ENCODE results near the gene IL7R. TPM values are rescaled to one million over a fixed set of nuclear protein-coding genes. Genes with fewer than 3 reads are reported as not detected.

IL7R gene
- total RNA-seq, 1 experiment from 2014 or later, result 0.98 TPM

GRCh38 chr5:35819026-35819425 lies 37.7 kb upstream of the IL7R start:
- intact Hi-C loops (cut with micrococcal nuclease), result no loop called here
- ChIA-PET RAD21 (ENCODE audit: low non-redundant PET in 1 of 2, low total read pairs in 2 of 2, uncharacterized antibody in 2 of 2, unreplicated experiment in 2 of 2) (no interaction called here), POLR2A (no interaction called here), CTCF (no interaction called here)
- no peaks in the 10 kb centered on the region for H3K79me2 ChIP-seq (ENCODE audit: insufficient read depth, low read length)
- H3K27ac ChIP-seq (ENCODE audit: low read depth, low read length), result no peak overlapping the region
- no peaks in the 10 kb centered on the region for H3K36me3 ChIP-seq (ENCODE audit: control insufficient read depth in 1 of 2, insufficient read depth in 2 of 2, low read length in 2 of 2)
- no peaks in the 10 kb centered on the region for H3K4me1 ChIP-seq (ENCODE audit: control insufficient read depth in 1 of 2, insufficient read depth in 2 of 2, low read length in 2 of 2)
- H4K20me1 ChIP-seq (ENCODE audit: insufficient read depth), result no peaks in the 10 kb centered on the region
- no peak for TF ChIP-seq FOSL1 (IDR thresholded peaks at IDR 0.05; ENCODE audit: low read depth)
- no peak for ATAC-seq
- no peak for DNase-seq (ENCODE audit: low read depth, low spot score)
- H3K27me3 ChIP-seq (ENCODE audit: insufficient read depth, low read length), result peaks cover 27% of the 10 kb centered on the region; the same call in 1 of the 2 replicates
- H3K4me3 ChIP-seq (replicated peaks in 1 of 2; ENCODE audit: low read depth in 1 of 2, low read length in 2 of 2), result no peak overlapping the region
- no peaks in the 10 kb centered on the region for H3K9me3 ChIP-seq (ENCODE audit: control insufficient read depth in 1 of 2, insufficient read depth in 1 of 2, low read depth in 1 of 2, low read length in 2 of 2)
- no peak overlapping the region for H3K4me2 ChIP-seq (ENCODE audit: low read length)
- H3K9me2 ChIP-seq (ENCODE audit: insufficient read depth), result no peaks in the 10 kb centered on the region
- no peak overlapping the region for H3K9ac ChIP-seq (ENCODE audit: low read length)
- no TSS peak for BruUV-seq (replicated peaks)
- H2AFZ ChIP-seq (ENCODE audit: low read depth, low read length, poor library complexity, severe bottlenecking), result no peak overlapping the region

- Histone ChIP-seq H3K27me3 (ENCODE audit: insufficient read depth, low read length) (peaks cover 27% of the 10 kb centered on the region; the same call in 1 of the 2 replicates), H2AFZ (ENCODE audit: low read depth, low read length, poor library complexity, severe bottlenecking) (no peak overlapping the region), H3K9me3 (ENCODE audit: control insufficient read depth in 1 of 2, insufficient read depth in 1 of 2, low read depth in 1 of 2, low read length in 2 of 2) (no peaks in the 10 kb centered on the region), H3K79me2 (ENCODE audit: insufficient read depth, low read length) (no peaks in the 10 kb centered on the region), H3K27ac (ENCODE audit: low read depth, low read length) (no peak overlapping the region), H3K4me2 (ENCODE audit: low read length) (no peak overlapping the region), H3K4me3 (replicated peaks in 1 of 2; ENCODE audit: low read depth in 1 of 2, low read length in 2 of 2) (no peak overlapping the region), H3K4me1 (ENCODE audit: control insufficient read depth in 1 of 2, insufficient read depth in 2 of 2, low read length in 2 of 2) (no peaks in the 10 kb centered on the region), H3K9me2 (ENCODE audit: insufficient read depth) (no peaks in the 10 kb centered on the region), H3K9ac (ENCODE audit: low read length) (no peak overlapping the region), H3K36me3 (ENCODE audit: control insufficient read depth in 1 of 2, insufficient read depth in 2 of 2, low read length in 2 of 2) (no peaks in the 10 kb centered on the region), H4K20me1 (ENCODE audit: insufficient read depth) (no peaks in the 10 kb centered on the region)
- BruUV-seq (replicated peaks), result no TSS peak
- ChIA-PET CTCF (no interaction called here), POLR2A (no interaction called here), RAD21 (ENCODE audit: low non-redundant PET in 1 of 2, low total read pairs in 2 of 2, uncharacterized antibody in 2 of 2, unreplicated experiment in 2 of 2) (no interaction called here)
- no peak for ATAC-seq
- intact Hi-C loops (cut with micrococcal nuclease), result no loop called here
- no peak for DNase-seq (ENCODE audit: low read depth, low spot score)
- no peak for TF ChIP-seq ATF3 (IDR thresholded peaks at IDR 0.05)
- TF ChIP-seq RAD21 (IDR thresholded peaks at IDR 0.05; ENCODE audit: low read depth), result no peak
- TF ChIP-seq REST (IDR thresholded peaks at IDR 0.05; ENCODE audit: low read depth), result no peak
- no peak for TF ChIP-seq ZBTB33 (IDR thresholded peaks at IDR 0.05; ENCODE audit: extremely low read depth, insufficient replicate concordance, low read length)
- no peak for TF ChIP-seq MAX (IDR thresholded peaks at IDR 0.05)
- no peak for TF ChIP-seq POLR2A (IDR thresholded peaks at IDR 0.05; ENCODE audit: borderline replicate concordance, extremely low read depth, insufficient read depth, insufficient read length)
- no peak for TF ChIP-seq YY1 (IDR thresholded peaks at IDR 0.05; ENCODE audit: extremely low read depth, insufficient replicate concordance, low read depth, low read length)
- TF ChIP-seq CTCF (IDR thresholded peaks at IDR 0.05 in 2 of 3, conservative IDR thresholded peaks at IDR 0.05 in 1 of 3; ENCODE audit: borderline replicate concordance in 1 of 3, insufficient read depth in 1 of 3, low read depth in 2 of 3, low read length in 2 of 3), result no peak
- TF ChIP-seq JUND (IDR thresholded peaks at IDR 0.05), result no peak
- no peak for TF ChIP-seq ZFX (IDR thresholded peaks at IDR 0.05)
- no peak for TF ChIP-seq SRF (IDR thresholded peaks at IDR 0.05; ENCODE audit: low read depth)
- no peak for TF ChIP-seq FOSL1 (IDR thresholded peaks at IDR 0.05; ENCODE audit: low read depth)
- TF ChIP-seq EZH2phosphoT487 (IDR thresholded peaks at IDR 0.05; ENCODE audit: borderline replicate concordance), result no peak
These were observed 37.0 kb upstream of the IL7R start for GRCh38 chr5:35819668-35820067.

Measured in HCT116 (cell line).